GM21390 (cell line): ENCODE data around the gene LGI2.

Experiments used
- ATAC-seq: cut with Tn5 transposase; IDR thresholded peaks from one replicate; pipeline ENCODE4 v1.9.1; 2021; ENCODE audit not compliant: unreplicated experiment

Gene LGI2

DNA sequence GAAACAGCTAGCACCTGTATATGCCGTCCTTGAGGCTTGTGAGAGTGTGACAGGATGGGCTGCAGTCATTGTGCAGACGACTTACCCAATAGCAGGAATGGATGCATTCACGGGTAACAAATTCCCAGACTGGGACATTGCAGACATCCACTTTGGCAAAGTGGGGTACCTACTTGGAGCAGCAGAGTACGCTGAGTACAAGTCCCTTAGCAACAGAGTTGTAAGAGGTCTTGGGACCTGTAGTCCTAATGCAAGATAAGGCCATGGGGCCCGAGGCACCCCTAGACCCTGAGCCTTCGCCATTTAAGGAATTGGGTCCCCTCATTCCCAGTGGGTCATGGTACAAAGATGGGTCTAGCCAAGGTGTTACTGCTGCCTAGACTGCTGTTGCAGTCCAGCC, 62.5 kb downstream of the LGI2 start:
- ATAC-seq: no peak

GRCh38 chr4:24967346-24967745, 63.4 kb downstream of the LGI2 start:
- ATAC-seq: no peak

GRCh38 chr4:24966076-24966475, 64.7 kb downstream of the LGI2 start:
- ATAC-seq: no peak

DNA sequence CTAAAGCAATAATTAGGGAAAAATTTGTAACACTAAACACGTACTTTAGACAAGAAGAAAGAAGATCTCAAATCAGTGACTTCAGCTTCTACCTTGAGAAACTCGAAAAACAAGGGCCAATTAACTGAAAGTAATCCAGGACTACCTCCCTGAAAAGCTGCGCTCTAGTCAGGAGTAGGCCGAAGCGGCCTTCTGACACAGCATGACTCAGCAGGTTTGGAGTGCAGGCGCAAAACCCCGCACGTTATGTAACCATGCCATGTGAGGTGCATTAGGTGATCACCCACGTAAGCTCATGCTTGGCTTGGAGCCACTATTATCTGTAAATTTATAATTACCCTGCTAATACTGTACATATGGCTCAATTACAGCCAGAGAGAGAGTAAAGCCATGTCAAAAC, 65.1 kb downstream of the LGI2 start:
- no peak for ATAC-seq

- ATAC-seq: no peak
These were observed 67.5 kb downstream of the LGI2 start for GRCh38 chr4:24963277-24963676.

DNA sequence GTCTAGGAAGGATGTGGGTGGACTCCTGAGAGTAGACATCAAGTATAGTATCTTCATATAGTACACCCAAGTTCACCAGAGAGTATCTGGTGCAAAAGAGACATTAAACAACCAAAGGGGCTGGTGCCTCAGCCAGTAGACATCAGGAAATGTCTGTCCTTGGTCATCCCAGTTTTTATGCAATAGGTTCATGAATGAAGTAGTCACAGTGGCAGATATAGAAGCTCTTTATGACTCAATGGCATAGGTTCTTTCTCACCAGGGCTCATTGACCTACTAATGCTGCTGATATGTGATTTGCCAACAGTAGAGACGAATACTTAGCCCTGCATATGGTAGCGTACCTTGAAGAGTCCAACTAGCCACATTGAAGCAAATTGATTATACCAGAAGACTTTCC, 72.9 kb downstream of the LGI2 start:
- no peak for ATAC-seq

DNA sequence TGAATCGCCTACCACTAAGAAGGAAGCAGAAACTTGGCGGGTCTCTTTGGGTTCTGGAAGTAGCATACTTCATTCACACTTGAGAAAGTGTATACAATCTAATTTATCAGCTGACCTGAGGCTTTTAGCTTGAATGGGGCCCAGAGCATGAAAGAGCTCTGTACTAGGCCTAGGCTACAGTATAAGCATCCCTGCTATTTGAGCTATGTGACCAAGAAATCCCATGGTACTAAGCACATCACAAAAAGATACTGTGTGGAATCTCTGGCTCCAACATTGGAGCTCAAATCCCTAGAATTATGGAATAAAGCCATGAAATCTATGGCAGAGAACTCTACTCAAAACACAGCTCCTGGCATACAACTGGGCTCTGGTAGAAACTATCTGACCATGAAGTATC, 74.0 kb downstream of the LGI2 start:
- no peak for ATAC-seq

GRCh38 chr4:24956091-24956490, 74.7 kb downstream of the LGI2 start:
- ATAC-seq: no peak

DNA sequence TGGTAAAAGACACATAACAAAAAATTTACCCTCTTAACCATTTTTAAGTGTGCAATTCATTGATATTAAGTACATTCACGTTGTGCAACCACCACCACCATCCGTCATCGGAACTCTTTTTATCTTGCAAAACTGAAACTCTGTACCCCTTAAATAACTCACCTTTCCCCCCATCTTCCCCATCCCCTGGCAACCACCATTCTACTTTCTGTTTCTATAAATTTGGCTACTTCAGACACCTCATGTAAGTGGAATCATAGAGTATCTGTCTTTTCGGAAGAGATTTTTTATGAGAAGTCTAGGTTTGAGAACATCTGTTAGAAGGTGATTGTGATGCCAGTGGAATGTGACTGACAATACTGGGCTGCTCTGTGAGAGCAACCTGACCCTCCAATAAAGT, 78.1 kb downstream of the LGI2 start:
- no peak for ATAC-seq

DNA sequence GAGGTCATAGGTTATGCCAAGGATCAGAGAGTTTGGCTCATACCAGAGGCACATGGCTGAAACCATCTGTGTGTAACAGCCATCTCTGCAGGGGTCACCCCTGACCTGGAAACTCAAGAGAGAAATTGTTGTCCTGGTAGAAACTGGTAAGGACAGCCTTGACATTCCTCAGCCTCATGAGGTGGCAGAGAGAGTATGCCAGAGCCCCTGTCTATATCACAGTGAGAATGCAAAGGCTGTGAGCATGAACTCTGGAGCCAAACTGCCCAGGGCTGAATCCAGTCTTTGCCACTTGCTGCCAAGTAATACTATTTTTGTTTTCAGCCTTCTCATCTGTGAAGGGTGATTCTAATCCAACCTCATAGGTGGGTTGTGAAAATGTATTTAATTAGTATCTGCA, 80.8 kb downstream of the LGI2 start:
- ATAC-seq: no peak
